A673 (cell line): ENCODE results near the gene TBCE.

Source experiments
- CTCF ChIP-seq: fragments of 300-800, 200-600 bp; sonication (generic); conservative IDR thresholded peaks from 2 replicates; pipeline ENCODE4 v1.5.1; 2017; ENCODE audit warnings: low read depth, mild to moderate bottlenecking, antibody characterized with exemption, low read length, moderate library complexity, mixed read lengths
- EZH2 ChIP-seq: fragments of 200-600 bp; sonication (generic); IDR thresholded peaks from 2 replicates; pipeline ENCODE4 v1.6.1; 2017; ENCODE audit warnings: borderline replicate concordance, low read depth, mild to moderate bottlenecking, mixed read lengths, antibody characterized with exemption, low read length; ENCODE audit not compliant: poor library complexity, severe bottlenecking

- no peak for TF ChIP-seq CTCF
- TF ChIP-seq EZH2: no peak
These were observed 58.9 kb downstream of the TBCE start for GRCh38 chr1:235426143-235426542.
